Measurements from ENCODE around the gene IQUB.
A peak's percentile ranks its signal among the peaks of the same experiment; 100 is the strongest.

The IQUB gene

GRCh38 chr7:123558289-123558874, 24.0 kb upstream of the IQUB start:
- Histone ChIP-seq H3K36me3 (ENCODE audit: control insufficient read depth, low read length) (peaks cover 30% of the 10 kb centered on the region), H3K27me3 (ENCODE audit: control insufficient read depth, low read length) (no peaks in the 10 kb centered on the region), H3K9me2 (replicated peaks; ENCODE audit: control insufficient read depth, low read length) (no peaks in the 10 kb centered on the region), H3F3A (ENCODE audit: control insufficient read depth, insufficient read depth) (no peaks in the 10 kb centered on the region), H3K79me2 (ENCODE audit: control insufficient read depth, low read length) (peaks cover 36% of the 10 kb centered on the region), H3K4me3 (ENCODE audit: low read length) (peak overlapping the region; percentile 79), H3K9me3 (ENCODE audit: control insufficient read depth, insufficient read depth, low read length) (no peaks in the 10 kb centered on the region), H3K4me2 (ENCODE audit: low read length) (peak overlapping the region; percentile 78), H3K27ac (ENCODE audit: low read depth, low read length) (no peak overlapping the region), H3K4me1 (ENCODE audit: control insufficient read depth, low read length) (peaks cover 23% of the 10 kb centered on the region), H4K20me1 (ENCODE audit: control insufficient read depth, insufficient read depth, low read depth, low read length) (no peaks in the 10 kb centered on the region)
- no peak for TF ChIP-seq EZH2phosphoT487 (IDR thresholded peaks at IDR 0.05; ENCODE audit: borderline replicate concordance, low read length)
- TF ChIP-seq CTCF (IDR thresholded peaks at IDR 0.05; ENCODE audit: low read depth, low read length, poor library complexity, severe bottlenecking) = no peak

- Histone ChIP-seq H3K4me2 (ENCODE audit: low read length) (peak within 1 kb of the TSS; percentile 78), H3K36me3 (ENCODE audit: control insufficient read depth, low read length) (peaks cover 38% of the 10 kb centered on the region), H3K9me2 (replicated peaks; ENCODE audit: control insufficient read depth, low read length) (no peaks in the 10 kb centered on the region), H3K4me3 (ENCODE audit: low read length) (peak within 1 kb of the TSS; percentile 79), H3K79me2 (ENCODE audit: control insufficient read depth, low read length) (peaks cover 43% of the 10 kb centered on the region), H3K4me1 (ENCODE audit: control insufficient read depth, low read length) (peaks cover 23% of the 10 kb centered on the region), H3K9me3 (ENCODE audit: control insufficient read depth, insufficient read depth, low read length) (no peaks in the 10 kb centered on the region), H3K27ac (ENCODE audit: low read depth, low read length) (peak within 1 kb of the TSS; percentile 20; the same call in 1 of the 2 replicates), H3F3A (ENCODE audit: control insufficient read depth, insufficient read depth) (no peaks in the 10 kb centered on the region), H4K20me1 (ENCODE audit: control insufficient read depth, insufficient read depth, low read depth, low read length) (no peaks in the 10 kb centered on the region), H3K27me3 (ENCODE audit: control insufficient read depth, low read length) (no peaks in the 10 kb centered on the region)
- no peak for TF ChIP-seq CTCF (IDR thresholded peaks at IDR 0.05; ENCODE audit: low read depth, low read length, poor library complexity, severe bottlenecking)
- no peak for TF ChIP-seq EZH2phosphoT487 (IDR thresholded peaks at IDR 0.05; ENCODE audit: borderline replicate concordance, low read length)
Observed at GRCh38 chr7:123557398-123558288, 23.2 kb upstream of the IQUB start, which contains the start of gene NDUFA5. NDUFA5 (minus strand) TSS chr7:123557818; CDS start chr7:123557795, 23 bp downstream.

- no peak overlapping the region for H3K27ac ChIP-seq (ENCODE audit: low read depth, low read length)
- H3F3A ChIP-seq (ENCODE audit: control insufficient read depth, insufficient read depth) = no peaks in the 10 kb centered on the region
- peak overlapping the region; percentile 79 for H3K4me3 ChIP-seq (ENCODE audit: low read length)
- H3K9me2 ChIP-seq (replicated peaks; ENCODE audit: control insufficient read depth, low read length) = no peaks in the 10 kb centered on the region
- H3K27me3 ChIP-seq (ENCODE audit: control insufficient read depth, low read length) = no peaks in the 10 kb centered on the region
- H3K79me2 ChIP-seq (ENCODE audit: control insufficient read depth, low read length) = peaks cover 46% of the 10 kb centered on the region
- TF ChIP-seq CTCF (IDR thresholded peaks at IDR 0.05; ENCODE audit: low read depth, low read length, poor library complexity, severe bottlenecking) (no peak), EZH2phosphoT487 (IDR thresholded peaks at IDR 0.05; ENCODE audit: borderline replicate concordance, low read length) (no peak)
- H3K4me1 ChIP-seq (ENCODE audit: control insufficient read depth, low read length) = peaks cover 23% of the 10 kb centered on the region
- peaks cover 40% of the 10 kb centered on the region for H3K36me3 ChIP-seq (ENCODE audit: control insufficient read depth, low read length)
- H3K9me3 ChIP-seq (ENCODE audit: control insufficient read depth, insufficient read depth, low read length) = no peaks in the 10 kb centered on the region
- peak overlapping the region; percentile 78 for H3K4me2 ChIP-seq (ENCODE audit: low read length)
- no peaks in the 10 kb centered on the region for H4K20me1 ChIP-seq (ENCODE audit: control insufficient read depth, insufficient read depth, low read depth, low read length)
Observed at GRCh38 chr7:123557016-123557397, 22.6 kb upstream of the IQUB start.

All from DOHH2 (cell line).